Measurements from ENCODE around the gene C1QTNF1. TPM values are rescaled to one million over a fixed set of nuclear protein-coding genes. Genes with fewer than 3 reads are reported as not detected.

C1QTNF1 gene, protein sequence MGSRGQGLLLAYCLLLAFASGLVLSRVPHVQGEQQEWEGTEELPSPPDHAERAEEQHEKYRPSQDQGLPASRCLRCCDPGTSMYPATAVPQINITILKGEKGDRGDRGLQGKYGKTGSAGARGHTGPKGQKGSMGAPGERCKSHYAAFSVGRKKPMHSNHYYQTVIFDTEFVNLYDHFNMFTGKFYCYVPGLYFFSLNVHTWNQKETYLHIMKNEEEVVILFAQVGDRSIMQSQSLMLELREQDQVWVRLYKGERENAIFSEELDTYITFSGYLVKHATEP
- total RNA-seq (ENCODE audit: unreplicated experiment), result 0.26 TPM
- long read RNA-seq, result 0 reads

DNA sequence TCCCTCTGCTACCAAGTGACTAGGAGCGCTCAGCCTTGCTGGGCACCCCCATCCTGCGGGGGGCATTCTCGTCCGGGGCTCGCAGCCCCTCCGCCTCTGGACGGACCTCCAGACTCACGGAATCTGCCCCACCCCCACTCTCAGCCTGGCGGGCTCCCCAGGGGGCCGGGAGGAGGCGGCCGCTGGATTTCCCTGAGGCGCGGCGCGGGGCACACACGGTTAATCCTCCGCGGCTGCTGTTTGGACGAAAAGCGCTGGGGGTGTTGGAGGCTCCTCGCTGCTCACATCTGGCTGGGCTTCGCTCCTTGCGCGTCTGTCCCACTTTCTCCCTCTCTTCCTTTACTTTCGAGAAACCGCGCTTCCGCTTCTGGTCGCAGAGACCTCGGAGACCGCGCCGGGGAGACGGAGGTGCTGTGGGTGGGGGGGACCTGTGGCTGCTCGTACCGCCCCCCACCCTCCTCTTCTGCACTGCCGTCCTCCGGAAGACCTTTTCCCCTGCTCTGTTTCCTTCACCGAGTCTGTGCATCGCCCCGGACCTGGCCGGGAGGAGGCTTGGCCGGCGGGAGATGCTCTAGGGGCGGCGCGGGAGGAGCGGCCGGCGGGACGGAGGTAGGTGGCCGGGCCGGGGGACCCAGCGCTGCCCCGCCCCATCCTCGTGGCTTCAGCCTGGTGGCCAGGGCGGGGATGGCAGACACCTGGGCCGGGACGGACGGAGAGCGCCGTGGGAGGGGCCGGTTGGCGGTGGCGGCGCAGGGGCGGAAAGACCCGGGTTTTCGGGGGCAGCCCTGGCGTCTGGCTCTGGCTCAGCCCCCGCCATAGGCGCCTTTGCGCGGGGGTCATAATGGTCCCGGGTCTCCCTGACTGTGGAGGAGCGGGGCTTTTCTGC lies at the start of gene C1QTNF1:
TSS of gene C1QTNF1 (plus strand) at position 284 of the 886 bp plus-strand sequence. CDS start 19,800 bp downstream, outside the sequence.
- H3K9me3 Mint-ChIP-seq (ENCODE audit: unreplicated experiment), result no peaks in the 10 kb centered on the region
- peaks cover 21% of the 10 kb centered on the region for H3K27me3 Mint-ChIP-seq (ENCODE audit: unreplicated experiment)
- H3K36me3 Mint-ChIP-seq (ENCODE audit: low read depth, unreplicated experiment), result no peaks in the 10 kb centered on the region
- DNase-seq (ENCODE audit: low spot score), result peak; percentile 55
- peak within 1 kb of the TSS; percentile 79 for H3K4me3 Mint-ChIP-seq (ENCODE audit: unreplicated experiment)
- H3K27ac Mint-ChIP-seq (ENCODE audit: unreplicated experiment), result no peak within 1 kb of the TSS
- H3K4me1 Mint-ChIP-seq (ENCODE audit: unreplicated experiment), result peaks cover 6% of the 10 kb centered on the region
- TF ChIP-seq, protein P1, sequence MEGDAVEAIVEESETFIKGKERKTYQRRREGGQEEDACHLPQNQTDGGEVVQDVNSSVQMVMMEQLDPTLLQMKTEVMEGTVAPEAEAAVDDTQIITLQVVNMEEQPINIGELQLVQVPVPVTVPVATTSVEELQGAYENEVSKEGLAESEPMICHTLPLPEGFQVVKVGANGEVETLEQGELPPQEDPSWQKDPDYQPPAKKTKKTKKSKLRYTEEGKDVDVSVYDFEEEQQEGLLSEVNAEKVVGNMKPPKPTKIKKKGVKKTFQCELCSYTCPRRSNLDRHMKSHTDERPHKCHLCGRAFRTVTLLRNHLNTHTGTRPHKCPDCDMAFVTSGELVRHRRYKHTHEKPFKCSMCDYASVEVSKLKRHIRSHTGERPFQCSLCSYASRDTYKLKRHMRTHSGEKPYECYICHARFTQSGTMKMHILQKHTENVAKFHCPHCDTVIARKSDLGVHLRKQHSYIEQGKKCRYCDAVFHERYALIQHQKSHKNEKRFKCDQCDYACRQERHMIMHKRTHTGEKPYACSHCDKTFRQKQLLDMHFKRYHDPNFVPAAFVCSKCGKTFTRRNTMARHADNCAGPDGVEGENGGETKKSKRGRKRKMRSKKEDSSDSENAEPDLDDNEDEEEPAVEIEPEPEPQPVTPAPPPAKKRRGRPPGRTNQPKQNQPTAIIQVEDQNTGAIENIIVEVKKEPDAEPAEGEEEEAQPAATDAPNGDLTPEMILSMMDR (IDR thresholded peaks at IDR 0.05; ENCODE audit: unreplicated experiment), result peak; percentile 60

DNA sequence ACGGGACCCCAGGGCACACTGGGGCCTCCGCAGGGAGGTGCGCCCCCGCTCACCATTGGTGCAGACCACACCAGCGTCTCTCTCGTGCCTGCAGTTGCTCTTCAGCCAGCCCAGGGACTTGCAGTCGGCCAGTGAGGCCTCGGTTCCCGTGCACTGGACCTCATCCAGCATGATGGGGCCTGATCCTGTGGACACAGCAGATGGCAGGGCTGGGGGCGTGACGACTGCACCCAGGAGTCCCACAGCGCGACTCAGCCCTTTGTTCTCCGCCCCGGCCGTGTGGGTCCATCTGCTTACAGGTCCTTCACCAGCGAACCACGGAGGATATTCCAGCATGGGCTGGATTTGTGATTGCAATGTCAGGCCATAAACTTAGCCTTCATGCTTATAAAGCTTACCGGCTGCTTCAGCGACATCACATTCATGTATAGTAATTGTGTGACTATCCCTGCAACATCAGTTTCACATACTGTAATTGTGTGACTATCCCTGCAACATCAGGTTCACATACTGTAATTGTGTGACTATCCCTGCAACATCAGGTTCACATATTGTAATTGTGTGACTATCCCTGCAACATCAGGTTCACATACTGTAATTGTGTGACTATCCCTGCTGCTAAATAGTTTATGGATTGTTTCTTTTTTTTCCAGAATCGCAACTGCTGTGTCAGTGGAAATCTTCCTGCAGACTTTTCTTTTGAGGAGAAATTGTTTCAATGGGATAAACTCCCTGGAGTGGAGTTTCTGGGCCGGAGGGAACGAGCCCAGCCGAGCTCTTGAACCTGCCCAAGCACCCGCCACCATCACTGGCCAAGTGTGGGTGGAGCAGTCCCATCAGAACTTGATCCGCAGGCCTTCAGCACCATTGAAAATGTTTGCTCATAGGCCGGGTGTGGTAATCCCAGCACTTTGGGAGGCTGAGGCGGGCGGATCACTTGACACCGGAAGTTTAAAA lies 49.1 kb upstream of the C1QTNF1 start:
- TF ChIP-seq, protein P1 (IDR thresholded peaks at IDR 0.05; ENCODE audit: unreplicated experiment), result no peak
- peak overlapping the region; percentile 13 for H3K27ac Mint-ChIP-seq (ENCODE audit: unreplicated experiment)
- H3K9me3 Mint-ChIP-seq (ENCODE audit: unreplicated experiment), result no peaks in the 10 kb centered on the region
- peaks cover 3% of the 10 kb centered on the region for H3K27me3 Mint-ChIP-seq (ENCODE audit: unreplicated experiment)
- peaks cover 17% of the 10 kb centered on the region for H3K4me1 Mint-ChIP-seq (ENCODE audit: unreplicated experiment)
- no peak overlapping the region for H3K4me3 Mint-ChIP-seq (ENCODE audit: unreplicated experiment)
- DNase-seq (ENCODE audit: low spot score), result no peak
- H3K36me3 Mint-ChIP-seq (ENCODE audit: low read depth, unreplicated experiment), result no peaks in the 10 kb centered on the region

DNA sequence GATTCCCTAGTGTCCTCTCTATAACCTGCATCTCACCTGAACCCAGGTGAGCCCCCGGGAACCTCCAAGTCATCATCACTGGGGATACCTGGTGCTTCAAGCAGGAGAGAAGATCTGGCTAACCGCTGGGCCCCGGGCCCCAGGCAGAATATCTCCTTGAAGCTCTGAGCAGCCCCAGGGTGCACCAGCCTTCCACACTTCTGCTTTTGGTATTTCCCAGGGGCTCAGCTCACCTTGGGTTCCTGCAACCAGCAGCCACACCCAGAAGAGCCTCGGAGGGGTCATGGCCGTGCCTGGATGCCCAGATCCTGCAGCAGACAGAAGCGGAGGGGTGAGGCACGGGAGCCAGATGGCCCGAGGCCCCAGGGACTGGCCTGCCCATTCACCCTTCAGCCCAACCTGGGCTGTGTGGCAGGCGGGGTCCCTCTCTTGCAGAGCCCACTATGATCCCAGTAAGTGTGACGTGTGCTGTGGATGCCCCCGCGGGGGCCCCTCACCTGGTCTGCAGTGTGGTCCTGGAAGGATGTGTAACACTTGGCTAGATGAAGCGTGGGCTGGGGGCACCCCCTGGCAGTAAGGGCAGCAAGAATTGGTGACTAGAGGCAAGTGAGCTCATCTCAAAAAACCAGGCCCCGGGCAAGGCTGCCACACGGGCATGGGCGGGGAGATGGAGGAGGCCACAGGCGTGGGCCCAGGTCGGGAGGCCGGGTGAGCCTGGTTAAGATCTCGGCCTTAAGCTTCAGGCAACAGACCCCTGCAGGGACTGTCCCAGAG lies 46.9 kb upstream of the C1QTNF1 start:
- no peaks in the 10 kb centered on the region for H3K9me3 Mint-ChIP-seq (ENCODE audit: unreplicated experiment)
- TF ChIP-seq, protein P1 (IDR thresholded peaks at IDR 0.05; ENCODE audit: unreplicated experiment), result no peak
- H3K36me3 Mint-ChIP-seq (ENCODE audit: low read depth, unreplicated experiment), result no peaks in the 10 kb centered on the region
- no peak overlapping the region for H3K4me3 Mint-ChIP-seq (ENCODE audit: unreplicated experiment)
- peaks cover 3% of the 10 kb centered on the region for H3K27me3 Mint-ChIP-seq (ENCODE audit: unreplicated experiment)
- no peak for DNase-seq (ENCODE audit: low spot score)
- no peak overlapping the region for H3K27ac Mint-ChIP-seq (ENCODE audit: unreplicated experiment)
- H3K4me1 Mint-ChIP-seq (ENCODE audit: unreplicated experiment), result peaks cover 9% of the 10 kb centered on the region

DNA sequence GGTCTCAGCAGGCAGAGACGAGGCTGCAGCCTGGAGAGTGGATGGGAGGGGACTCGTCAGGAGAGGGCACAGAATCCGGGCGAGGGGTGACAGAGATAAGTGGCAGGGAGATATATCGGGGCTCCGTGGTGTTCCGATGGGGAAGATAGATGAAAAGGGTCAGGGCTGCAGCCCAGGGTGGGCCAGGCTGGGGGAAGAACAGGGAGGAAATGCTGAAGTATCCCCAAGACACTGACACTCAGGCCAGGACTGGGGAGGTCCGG lies 46.4 kb upstream of the C1QTNF1 start:
- Mint-ChIP-seq H3K4me1 (ENCODE audit: unreplicated experiment) (peaks cover 9% of the 10 kb centered on the region), H3K4me3 (ENCODE audit: unreplicated experiment) (no peak overlapping the region), H3K9me3 (ENCODE audit: unreplicated experiment) (no peaks in the 10 kb centered on the region), H3K27ac (ENCODE audit: unreplicated experiment) (no peak overlapping the region), H3K27me3 (ENCODE audit: unreplicated experiment) (peaks cover 3% of the 10 kb centered on the region), H3K36me3 (ENCODE audit: low read depth, unreplicated experiment) (no peaks in the 10 kb centered on the region)
- no peak for DNase-seq (ENCODE audit: low spot score)
- TF ChIP-seq, protein P1 (IDR thresholded peaks at IDR 0.05; ENCODE audit: unreplicated experiment), result no peak
